Measurements from ENCODE around the gene AGAP3.

AGAP3 gene

GRCh38 chr7:151114151-151115090, 28.1 kb downstream of the AGAP3 start:
- no peak for DNase-seq (ENCODE audit: low spot score)
- Histone ChIP-seq H3K4me3 (peak overlapping the region; percentile 64), H3K27ac (no peak overlapping the region)
- TF ChIP-seq CTCF (IDR thresholded peaks at IDR 0.05), result no peak

GRCh38 chr7:151115121-151115835, 29.0 kb downstream of the AGAP3 start:
- Histone ChIP-seq H3K4me3 (peak overlapping the region; percentile 64), H3K27ac (no peak overlapping the region)
- no peak for DNase-seq (ENCODE audit: low spot score)
- TF ChIP-seq CTCF (IDR thresholded peaks at IDR 0.05), result no peak

GRCh38 chr7:151115836-151116418, 29.7 kb downstream of the AGAP3 start:
- no peak for DNase-seq (ENCODE audit: low spot score)
- H3K4me3 ChIP-seq, result peak overlapping the region; percentile 64
- no peak overlapping the region for H3K27ac ChIP-seq
- no peak for TF ChIP-seq CTCF (IDR thresholded peaks at IDR 0.05)

GRCh38 chr7:151116603-151117440, 30.5 kb downstream of the AGAP3 start:
- DNase-seq (ENCODE audit: low spot score), result no peak
- H3K27ac ChIP-seq, result no peak overlapping the region
- H3K4me3 ChIP-seq, result no peak overlapping the region
- no peak for TF ChIP-seq CTCF (IDR thresholded peaks at IDR 0.05)

GRCh38 chr7:151117565-151117964, 31.3 kb downstream of the AGAP3 start:
- no peak for TF ChIP-seq CTCF (IDR thresholded peaks at IDR 0.05)
- Histone ChIP-seq H3K27ac (no peak overlapping the region), H3K4me3 (no peak overlapping the region)
- DNase-seq (ENCODE audit: low spot score), result no peak

Measured in coronary artery (tissue), 2 donors.